ENCODE measurements around the gene IFNA7. TPM values are rescaled to one million over a fixed set of nuclear protein-coding genes. Genes with fewer than 3 reads are reported as not detected.
"Not testable (repeated sequence)": the region's sequence is repeated elsewhere in the genome, so short reads cannot be mapped to it uniquely, and the experiment has no call there.

The IFNA7 gene
- total RNA-seq, 2 donors from 2014 or later: not detected

DNA sequence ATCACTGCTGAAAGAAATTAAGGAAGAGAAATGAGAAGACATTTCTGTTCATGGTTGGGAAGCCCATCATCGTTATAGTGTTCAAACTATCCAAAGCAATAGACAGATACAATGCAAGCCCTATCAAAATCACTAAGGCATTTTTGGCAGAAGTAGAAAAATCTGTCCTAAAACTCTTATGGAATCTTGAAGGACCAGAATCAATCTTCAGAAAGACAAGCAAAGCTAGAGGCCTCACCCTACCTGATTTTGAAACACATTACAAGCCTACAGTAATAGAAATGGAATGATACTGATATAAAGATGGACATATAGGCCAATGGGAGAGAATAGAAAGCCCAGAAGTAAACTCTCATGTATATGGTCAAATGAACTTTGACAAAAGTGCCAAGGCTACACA is 30.7 kb downstream of the IFNA7 start:
- Mint-ChIP-seq H3K9me3 (no peaks in the 10 kb centered on the region), H3K4me1 (no peaks in the 10 kb centered on the region), H3K27me3 (ENCODE audit: insufficient read depth) (peaks cover 18% of the 10 kb centered on the region), H3K4me3 (no peak overlapping the region), H3K36me3 (ENCODE audit: low read depth) (no peaks in the 10 kb centered on the region), H3K27ac (no peak overlapping the region)
- Histone ChIP-seq H3K36me3 (ENCODE audit: control insufficient read depth, insufficient read depth, low read length) (no peaks in the 10 kb centered on the region), H3K4me1 (ENCODE audit: control insufficient read depth, insufficient read depth, low read length) (no peaks in the 10 kb centered on the region), H3K27me3 (ENCODE audit: control insufficient read depth, insufficient read depth, low read length, poor library complexity, severe bottlenecking) (peaks cover 8% of the 10 kb centered on the region), H3K4me3 (ENCODE audit: low read length) (no peak overlapping the region), H3K27ac (ENCODE audit: low read depth, low read length) (no peak overlapping the region), H3K9ac (ENCODE audit: extremely low read depth, low read length, poor library complexity, severe bottlenecking) (no peak overlapping the region), H3K9me3 (ENCODE audit: control insufficient read depth, low read length) (no peaks in the 10 kb centered on the region)
- 67 to 95% methylated on average over 1 of the region's 1 CpG for WGBS, 2 experiments (ENCODE audit: insufficient coverage in 1 of 2, insufficient read length in 1 of 2)
- no peak for DNase-seq
- TF ChIP-seq, protein P1, sequence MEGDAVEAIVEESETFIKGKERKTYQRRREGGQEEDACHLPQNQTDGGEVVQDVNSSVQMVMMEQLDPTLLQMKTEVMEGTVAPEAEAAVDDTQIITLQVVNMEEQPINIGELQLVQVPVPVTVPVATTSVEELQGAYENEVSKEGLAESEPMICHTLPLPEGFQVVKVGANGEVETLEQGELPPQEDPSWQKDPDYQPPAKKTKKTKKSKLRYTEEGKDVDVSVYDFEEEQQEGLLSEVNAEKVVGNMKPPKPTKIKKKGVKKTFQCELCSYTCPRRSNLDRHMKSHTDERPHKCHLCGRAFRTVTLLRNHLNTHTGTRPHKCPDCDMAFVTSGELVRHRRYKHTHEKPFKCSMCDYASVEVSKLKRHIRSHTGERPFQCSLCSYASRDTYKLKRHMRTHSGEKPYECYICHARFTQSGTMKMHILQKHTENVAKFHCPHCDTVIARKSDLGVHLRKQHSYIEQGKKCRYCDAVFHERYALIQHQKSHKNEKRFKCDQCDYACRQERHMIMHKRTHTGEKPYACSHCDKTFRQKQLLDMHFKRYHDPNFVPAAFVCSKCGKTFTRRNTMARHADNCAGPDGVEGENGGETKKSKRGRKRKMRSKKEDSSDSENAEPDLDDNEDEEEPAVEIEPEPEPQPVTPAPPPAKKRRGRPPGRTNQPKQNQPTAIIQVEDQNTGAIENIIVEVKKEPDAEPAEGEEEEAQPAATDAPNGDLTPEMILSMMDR (conservative IDR thresholded peaks at IDR 0.05): no peak

DNA sequence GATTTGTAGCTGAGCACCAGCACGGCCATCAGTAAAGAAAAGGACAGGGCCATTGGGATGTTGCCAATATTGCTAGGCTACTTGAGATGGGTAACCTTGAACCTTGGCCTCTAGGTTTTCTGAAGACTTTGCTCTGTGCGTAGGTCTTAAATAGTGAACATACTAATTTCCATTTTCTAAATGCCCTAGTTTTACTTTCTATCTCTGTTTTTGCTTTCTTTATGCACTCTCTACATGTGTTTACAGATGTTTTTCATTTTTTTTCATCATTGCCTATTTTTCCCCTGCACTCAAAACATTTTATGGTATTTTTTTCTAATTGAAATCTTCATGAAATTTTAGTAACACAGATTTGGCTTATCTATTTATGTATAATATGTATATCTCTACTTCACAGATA is 35.4 kb downstream of the IFNA7 start, which contains the start of gene IFNA21:
Gene IFNA21 (minus strand): TSS at position 101 of the 400 bp plus-strand sequence. CDS start 48 bp downstream, at position 53.
- not testable (repeated sequence) for H3K4me3 Mint-ChIP-seq; H3K4me3 ChIP-seq (ENCODE audit: low read length); H3K4me1 ChIP-seq (ENCODE audit: control insufficient read depth, insufficient read depth, low read length); H3K9me3 ChIP-seq (ENCODE audit: control insufficient read depth, low read length); H3K27ac Mint-ChIP-seq; H3K36me3 ChIP-seq (ENCODE audit: control insufficient read depth, insufficient read depth, low read length); H3K9ac ChIP-seq (ENCODE audit: extremely low read depth, low read length, poor library complexity, severe bottlenecking); H3K27ac ChIP-seq (ENCODE audit: low read depth, low read length); H3K27me3 Mint-ChIP-seq (ENCODE audit: insufficient read depth); H3K4me1 Mint-ChIP-seq; DNase-seq; H3K36me3 Mint-ChIP-seq (ENCODE audit: low read depth); H3K9me3 Mint-ChIP-seq; H3K27me3 ChIP-seq (ENCODE audit: control insufficient read depth, insufficient read depth, low read length, poor library complexity, severe bottlenecking)
- WGBS, 2 experiments (ENCODE audit: insufficient coverage in 1 of 2, insufficient read length in 1 of 2): 91% methylated on average over 2 of the region's 2 CpGs; no CpG with 5 or more reads in 1 of the 2 experiments

DNA sequence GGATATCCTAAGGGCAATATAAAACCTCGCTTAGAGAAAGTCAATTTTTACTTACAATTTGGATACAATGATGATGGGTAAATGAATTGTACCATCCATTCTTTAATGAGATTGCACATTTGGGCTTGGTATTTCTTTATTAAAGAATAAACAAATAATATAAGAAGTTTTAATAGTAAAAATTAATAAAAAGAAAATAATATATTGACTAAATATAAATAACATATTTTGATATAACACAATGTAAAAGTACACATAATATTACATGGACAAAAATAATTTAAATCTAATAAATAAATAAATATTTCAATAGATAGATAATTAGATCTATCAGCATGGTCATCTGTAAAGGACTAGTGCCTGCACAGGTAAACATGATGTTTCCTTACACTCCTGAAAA is 36.5 kb downstream of the IFNA7 start:
- H3K27ac Mint-ChIP-seq: no peak overlapping the region
- DNase-seq: no peak
- WGBS, 2 experiments (ENCODE audit: insufficient coverage in 1 of 2, insufficient read length in 1 of 2): 100% methylated on average over 1 of the region's 1 CpG; no CpG with 5 or more reads in 1 of the 2 experiments
- TF ChIP-seq, protein P1 (conservative IDR thresholded peaks at IDR 0.05): no peak
- Histone ChIP-seq H3K9ac (ENCODE audit: extremely low read depth, low read length, poor library complexity, severe bottlenecking) (no peak overlapping the region), H3K4me3 (ENCODE audit: low read length) (no peak overlapping the region), H3K36me3 (ENCODE audit: control insufficient read depth, insufficient read depth, low read length) (no peaks in the 10 kb centered on the region), H3K9me3 (ENCODE audit: control insufficient read depth, low read length) (no peaks in the 10 kb centered on the region), H3K27me3 (ENCODE audit: control insufficient read depth, insufficient read depth, low read length, poor library complexity, severe bottlenecking) (no peaks in the 10 kb centered on the region), H3K4me1 (ENCODE audit: control insufficient read depth, insufficient read depth, low read length) (no peaks in the 10 kb centered on the region), H3K27ac (ENCODE audit: low read depth, low read length) (no peak overlapping the region)
- H3K4me3 Mint-ChIP-seq: no peak overlapping the region
- no peaks in the 10 kb centered on the region for H3K4me1 Mint-ChIP-seq
- H3K36me3 Mint-ChIP-seq (ENCODE audit: low read depth): no peaks in the 10 kb centered on the region
- peaks cover 3% of the 10 kb centered on the region for H3K9me3 Mint-ChIP-seq
- H3K27me3 Mint-ChIP-seq (ENCODE audit: insufficient read depth): no peaks in the 10 kb centered on the region

DNA sequence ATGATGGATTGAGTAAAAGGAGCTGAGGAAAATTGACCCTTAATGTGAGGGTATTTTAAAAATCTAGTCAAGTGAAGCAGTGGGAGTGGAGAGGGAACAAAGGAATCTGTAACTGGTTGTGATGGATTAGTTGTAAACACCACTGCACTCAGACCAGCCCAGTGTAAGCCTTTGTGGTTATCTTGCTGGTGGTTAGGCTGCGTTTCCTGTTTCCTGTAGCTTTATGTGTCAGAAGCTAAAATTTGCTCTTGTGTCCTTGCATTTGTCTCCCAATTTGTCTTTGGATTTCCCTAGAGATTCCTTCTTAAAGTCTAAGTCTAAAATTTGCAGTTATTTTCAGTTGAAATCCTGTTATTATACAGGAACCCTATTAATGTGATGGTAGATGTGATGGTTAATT is 41.8 kb downstream of the IFNA7 start:
- Histone ChIP-seq H3K4me3 (ENCODE audit: low read length) (no peak overlapping the region), H3K9me3 (ENCODE audit: control insufficient read depth, low read length) (no peaks in the 10 kb centered on the region), H3K4me1 (ENCODE audit: control insufficient read depth, insufficient read depth, low read length) (no peaks in the 10 kb centered on the region), H3K27me3 (ENCODE audit: control insufficient read depth, insufficient read depth, low read length, poor library complexity, severe bottlenecking) (no peaks in the 10 kb centered on the region), H3K9ac (ENCODE audit: extremely low read depth, low read length, poor library complexity, severe bottlenecking) (no peak overlapping the region), H3K27ac (ENCODE audit: low read depth, low read length) (peak overlapping the region; percentile 44), H3K36me3 (ENCODE audit: control insufficient read depth, insufficient read depth, low read length) (no peaks in the 10 kb centered on the region)
- TF ChIP-seq, protein P1 (conservative IDR thresholded peaks at IDR 0.05): no peak
- WGBS, 2 experiments (ENCODE audit: insufficient coverage in 1 of 2, insufficient read length in 1 of 2): 71 to 87% methylated on average over 1 of the region's 1 CpG
- DNase-seq: no peak
- H3K4me3 Mint-ChIP-seq: no peak overlapping the region
- H3K36me3 Mint-ChIP-seq (ENCODE audit: low read depth): no peaks in the 10 kb centered on the region
- no peak overlapping the region for H3K27ac Mint-ChIP-seq
- H3K9me3 Mint-ChIP-seq: peaks cover 3% of the 10 kb centered on the region
- H3K4me1 Mint-ChIP-seq: no peaks in the 10 kb centered on the region
- H3K27me3 Mint-ChIP-seq (ENCODE audit: insufficient read depth): no peaks in the 10 kb centered on the region
